Heart right ventricle (tissue), 16 donors: Measurements from ENCODE around the gene ZNF593OS. TPM values are rescaled to one million over a fixed set of nuclear protein-coding genes. Genes with fewer than 3 reads are reported as not detected.
A peak's percentile ranks its signal among the peaks of the same experiment; 100 is the strongest.

Experiments used
- ATAC-seq, 8 donors: fragments of 200-7000 bp; cut with Tn5 transposase; one replicate each; pipeline ENCODE4 v1.9.1; 2020; ENCODE audit warnings: mild to moderate bottlenecking in 8 of 8, moderate library complexity in 8 of 8, moderate number of reproducible peaks in 1 of 8
- DNase-seq, 2 donors: peaks; one replicate each; pipeline ENCODE4 v3.0.0-alpha.2; 2020
- H3K27ac ChIP-seq, 10 donors: fragments of 200-600 bp; sonication (generic) in 2 of 10; one replicate each; pipeline versions ENCODE4 v1.5.0 to v1.8.0; 2020 to 2022; ENCODE audit warnings: mild to moderate bottlenecking in 3 of 10
- H3K27me3 ChIP-seq, 7 donors: fragments of 200-600 bp; one replicate each; pipeline ENCODE4 v1.8.0; 2021 to 2022; ENCODE audit warnings: mild to moderate bottlenecking in 2 of 7
- H3K36me3 ChIP-seq, 9 donors: fragments of 200-600 bp; sonication (generic) in 1 of 9; one replicate each; pipeline versions ENCODE4 v1.5.0 to v1.8.0; 2020 to 2022; ENCODE audit warnings: mild to moderate bottlenecking in 2 of 9
- H3K4me1 ChIP-seq, 9 donors: fragments of 200-600 bp; sonication (generic) in 1 of 9; one replicate each; pipeline versions ENCODE4 v1.5.0 to v1.8.0; 2020 to 2022; ENCODE audit warnings: mild to moderate bottlenecking in 4 of 9
- H3K4me3 ChIP-seq, 10 donors: fragments of 200-600 bp; sonication (generic) in 2 of 10; one replicate each; pipeline versions ENCODE4 v1.5.0 to v1.8.0; 2020 to 2022; ENCODE audit warnings: mild to moderate bottlenecking in 7 of 10, moderate library complexity in 2 of 10
- H3K9me3 ChIP-seq, 11 donors: fragments of 200-600 bp in 10 of 11; sonication (generic) in 2 of 11; one replicate each; pipeline versions ENCODE4 v1.5.0 to v1.8.0; 2013 to 2022; ENCODE audit warnings: mild to moderate bottlenecking in 2 of 11, control low read depth in 1 of 11, moderate library complexity in 1 of 11
- CTCF ChIP-seq, 9 donors: fragments of 200-600 bp; sonication (generic) in 2 of 9; IDR thresholded peaks; one replicate each; pipeline versions ENCODE4 v1.5.0 to v1.8.0; 2021 to 2022; ENCODE audit warnings: antibody characterized with exemption in 9 of 9, mild to moderate bottlenecking in 5 of 9, moderate library complexity in 1 of 9
- WGBS, 2 donors: extraction: QIAGEN DNeasy Blood & Tissue Kit; methylation state at CpG; one replicate each; pipeline ENCODE4 v1.1.7; 2013; ENCODE audit warnings: inconsistent platforms in 1 of 2; 5-methylcytosine and 5-hydroxymethylcytosine counted together
- intact Hi-C, 10 donors: fragments of 100-400 bp; cut with DNase I; formaldehyde crosslinking; loops; one replicate each; pipeline versions ENCODE4 v1.11.1 to v1.14.2; 2022
- polyA plus RNA-seq, 2 donors: library from polyadenylated mRNA; stranded (reverse); fragments of 200-250 nt; gene quantifications; one replicate each; pipeline ENCODE4 v1.2.3, GENCODE V29; 2013
- total RNA-seq, 10 donors: library from RNA; stranded (reverse); fragmentation: NEBNext Ultra II Directional in 3 of 10; extraction: Animal tissue kit (Norgen Biotek cat#: 25700) in 3 of 10; gene quantifications; one replicate each; pipeline versions ENCODE4 v1.2.1 to v1.2.4, GENCODE V29; 2021 to 2023
- donor health status: Arrhythmogenic right ventricular cardiomyopathy.
- donor health status: ischemic (EF 13 %, LVEDD 7.1; RV severe dilation, severe dysfunction).
- donor health status: healthy with polysubstance abuse.
- donor health status: DM: no; HTN: yes; CAD: no.
- donor health status: DM: no; HTN: no; CAD: no.
- donor health status: ischemic (EF 25% LVEDD 6.9; RV normal size, moderate dysfunction).
- donor health status: ischemic (EF 25% LVEDD 5.7; RV mildly dilated, moderate dysfunction).
- donor health status: healthy.
- donor health status: DM: yes; HTN: yes; CAD: no.
- donor health status: Ischemic cardiomyopathy.
- donor health status: ischemic (EF 35%, LVEDD 5.7; RV mildly dilated, moderate dysfunction).
- donor health status: nonischemic (EF 11% LVEDD 7.7; RV severe dilation, severe dysfunction).
- donor health status: DM: yes; HTN: yes; CAD: no.
- donor health status: PGD.
- donor health status: ischemic (EF 29% LVEDD 5.4; RV normal size, mild dysfunction).
- donor health status: nonischemic (EF 23%, LVEDD 6.1; RV moderate dilation, normal function).

The ZNF593OS gene
- total and polyA plus RNA-seq, 12 donors, result 0.46 TPM; not detected in 11

- H3K36me3 ChIP-seq, result no peaks in the 10 kb centered on the region
- DNase-seq (peak in 1 of 2 donors; percentile 57), ATAC-seq (peak in 5 of 8 donors; percentile 70 to 84 (median 74))
- H3K4me1 ChIP-seq, result no peaks in the 10 kb centered on the region
- H3K9me3 ChIP-seq, result no peaks in the 10 kb centered on the region
- no peak overlapping the region for H3K27ac ChIP-seq
- no peak overlapping the region for H3K4me3 ChIP-seq
- WGBS, 2 donors, result 52 to 55% methylated on average over 11 of the region's 11 CpGs
- no peak for TF ChIP-seq CTCF (IDR thresholded peaks at IDR 0.05)
- intact Hi-C loops, result no loop called here
- H3K27me3 ChIP-seq, result peaks cover 0 to 6% (median 0%) of the 10 kb centered on the region in 7 donors
These were observed 47.4 kb upstream of the ZNF593OS start for GRCh38 chr1:26218906-26219494.

- H3K36me3 ChIP-seq, result no peaks in the 10 kb centered on the region
- no peak overlapping the region for H3K27ac ChIP-seq
- no peak overlapping the region for H3K4me3 ChIP-seq
- no peaks in the 10 kb centered on the region for H3K9me3 ChIP-seq
- DNase-seq, result no peak
- H3K27me3 ChIP-seq, result no peaks in the 10 kb centered on the region
- no peaks in the 10 kb centered on the region for H3K4me1 ChIP-seq
- TF ChIP-seq CTCF (IDR thresholded peaks at IDR 0.05), result no peak
- no peak for ATAC-seq
- WGBS, 2 donors, result 47 to 51% methylated on average over 3 of the region's 3 CpGs
- intact Hi-C loops, result no loop called here
These were observed 43.6 kb upstream of the ZNF593OS start for GRCh38 chr1:26215246-26215645.

- no peak for ATAC-seq
- no peak overlapping the region for H3K27ac ChIP-seq
- no peaks in the 10 kb centered on the region for H3K4me1 ChIP-seq
- H3K9me3 ChIP-seq, result no peaks in the 10 kb centered on the region
- intact Hi-C loops, result no loop called here
- WGBS, 2 donors, result 90 to 91% methylated on average over 6 of the region's 6 CpGs
- no peak for DNase-seq
- no peak for TF ChIP-seq CTCF (IDR thresholded peaks at IDR 0.05)
- no peak overlapping the region for H3K4me3 ChIP-seq
- H3K36me3 ChIP-seq, result no peaks in the 10 kb centered on the region
- no peaks in the 10 kb centered on the region for H3K27me3 ChIP-seq
These were observed 41.8 kb upstream of the ZNF593OS start for GRCh38 chr1:26213335-26213905.

- Histone ChIP-seq H3K4me1 (no peaks in the 10 kb centered on the region), H3K4me3 (no peak overlapping the region), H3K9me3 (no peaks in the 10 kb centered on the region), H3K27me3 (no peaks in the 10 kb centered on the region), H3K36me3 (no peaks in the 10 kb centered on the region), H3K27ac (no peak overlapping the region)
- intact Hi-C loops, result no loop called here
- ATAC-seq, result no peak
- TF ChIP-seq CTCF (IDR thresholded peaks at IDR 0.05), result no peak
- DNase-seq, result no peak
- 88 to 89% methylated on average over 5 of the region's 5 CpGs for WGBS, 2 donors
These were observed 41.1 kb upstream of the ZNF593OS start for GRCh38 chr1:26212726-26213125.
